RPMI8226 (cell line): Measurements from ENCODE around the gene RHBDL2.
A peak's percentile ranks its signal among the peaks of the same experiment; 100 is the strongest.
"Not testable (repeated sequence)": the region's sequence is repeated elsewhere in the genome, so short reads cannot be mapped to it uniquely, and the experiment has no call there.

ENCODE experiments used
- DNase-seq: peaks from one replicate; pipeline ENCODE4 v3.0.0-alpha.2; 2015

RHBDL2 gene, protein sequence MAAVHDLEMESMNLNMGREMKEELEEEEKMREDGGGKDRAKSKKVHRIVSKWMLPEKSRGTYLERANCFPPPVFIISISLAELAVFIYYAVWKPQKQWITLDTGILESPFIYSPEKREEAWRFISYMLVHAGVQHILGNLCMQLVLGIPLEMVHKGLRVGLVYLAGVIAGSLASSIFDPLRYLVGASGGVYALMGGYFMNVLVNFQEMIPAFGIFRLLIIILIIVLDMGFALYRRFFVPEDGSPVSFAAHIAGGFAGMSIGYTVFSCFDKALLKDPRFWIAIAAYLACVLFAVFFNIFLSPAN

DNA sequence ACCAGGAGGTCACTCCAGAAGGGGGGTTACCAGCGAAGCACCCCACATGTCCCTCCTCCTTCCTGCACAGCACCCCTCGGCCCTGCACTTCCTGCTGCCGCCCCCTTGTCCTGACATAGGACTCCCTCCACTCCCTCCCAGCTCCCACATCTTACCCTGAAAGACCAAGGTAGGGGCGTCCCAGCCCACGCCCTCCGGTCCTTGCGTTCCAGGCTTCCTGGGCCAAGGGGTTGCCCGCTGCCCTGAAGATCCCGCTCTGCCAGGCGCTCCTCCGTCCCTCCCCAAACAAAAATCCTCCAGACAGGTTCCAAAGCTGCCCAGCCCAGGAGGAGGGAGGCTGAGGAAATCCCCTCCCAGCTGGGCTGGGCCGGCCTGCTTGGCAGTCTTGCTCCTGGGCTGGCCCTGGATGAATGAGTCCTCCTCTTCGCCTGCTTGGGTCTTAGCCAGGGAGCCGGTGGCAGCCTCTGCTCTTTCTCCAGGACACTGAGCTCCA lies at the start of gene RHBDL2:
RHBDL2 (minus strand) TSS at position 304 of the 493 bp plus-strand sequence. CDS start 22,618 bp downstream, outside the sequence.
- DNase-seq = no peak

DNA sequence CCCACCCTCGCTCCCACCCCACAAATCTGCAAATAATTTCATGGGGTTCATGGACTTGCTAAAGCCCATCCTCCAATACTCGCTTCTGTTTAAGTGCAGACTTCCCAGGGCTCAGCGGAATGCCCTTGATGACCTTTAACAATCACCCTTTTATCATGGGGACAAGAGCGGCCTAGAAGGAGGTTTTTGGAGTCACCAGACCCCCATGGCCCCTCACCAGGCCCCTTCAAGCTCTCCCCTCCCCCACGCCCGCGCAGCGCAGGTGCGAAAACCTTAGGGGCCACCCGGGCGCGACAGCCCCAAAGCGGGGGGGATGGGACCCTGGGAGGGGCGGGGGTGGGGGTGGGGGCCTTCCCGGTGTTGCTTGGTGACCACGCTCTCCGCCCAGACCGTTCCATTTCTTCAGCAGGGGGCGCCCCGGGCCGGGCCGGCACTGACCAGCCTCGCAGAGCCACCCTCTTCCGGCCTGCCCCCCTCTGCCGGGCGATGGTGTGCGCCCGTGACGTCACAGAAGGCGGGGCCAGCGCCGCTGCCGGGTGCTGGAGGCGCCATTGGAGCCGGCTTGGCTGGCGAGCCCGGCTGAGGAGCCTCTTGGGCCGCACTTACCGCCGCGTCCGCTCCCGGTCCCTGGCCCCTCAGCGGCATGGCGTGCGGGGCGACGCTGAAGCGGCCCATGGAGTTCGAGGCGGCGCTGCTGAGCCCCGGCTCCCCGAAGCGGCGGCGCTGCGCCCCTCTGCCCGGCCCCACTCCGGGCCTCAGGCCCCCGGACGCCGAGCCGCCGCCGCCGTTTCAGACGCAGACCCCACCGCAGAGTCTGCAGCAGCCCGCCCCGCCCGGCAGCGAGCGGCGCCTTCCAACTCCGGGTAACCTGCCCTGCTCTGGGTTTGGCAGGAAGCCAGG lies 49.4 kb upstream of the RHBDL2 start, which contains the start of gene AKIRIN1:
AKIRIN1 (plus strand) TSS at position 539 of the 900 bp plus-strand sequence; CDS start at position 644, 105 bp downstream.
- peak; percentile 99 for DNase-seq

DNA sequence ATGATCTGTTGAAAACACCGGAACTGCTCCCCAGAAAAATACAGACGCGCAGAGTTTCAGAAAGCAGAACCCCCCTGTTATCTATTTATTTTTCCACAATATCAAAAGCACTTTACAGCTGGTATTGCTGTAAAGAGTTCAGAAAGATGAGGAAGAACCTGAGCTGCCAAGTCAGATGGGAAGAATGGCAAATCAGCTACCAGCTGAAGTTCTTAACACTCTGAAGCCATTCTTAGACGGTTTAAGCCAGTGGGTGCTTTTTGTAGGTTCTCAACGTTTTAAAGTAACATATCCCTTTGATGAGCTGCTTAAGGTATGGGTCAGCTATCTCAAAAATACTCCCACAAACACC lies 48.7 kb upstream of the RHBDL2 start:
- DNase-seq = no peak

DNA sequence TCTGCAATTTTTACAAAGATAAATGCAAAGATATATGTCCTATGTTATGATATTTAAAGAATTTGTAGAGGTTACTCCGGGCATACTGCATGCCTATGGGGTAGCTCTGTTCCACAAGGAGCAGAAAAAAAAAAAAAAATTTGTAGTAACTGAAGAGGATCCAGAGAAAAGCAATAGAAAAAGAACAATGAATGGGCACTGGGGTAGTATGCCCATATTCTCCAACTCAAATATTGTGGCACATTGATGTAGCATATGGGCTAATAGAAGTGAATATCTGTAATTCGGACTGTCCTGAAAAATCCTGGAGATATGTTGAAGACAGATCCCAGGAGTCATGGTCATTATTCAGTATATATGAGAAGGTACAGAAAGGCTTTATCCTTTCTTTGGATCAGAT lies 48.3 kb upstream of the RHBDL2 start:
- no peak for DNase-seq

DNA sequence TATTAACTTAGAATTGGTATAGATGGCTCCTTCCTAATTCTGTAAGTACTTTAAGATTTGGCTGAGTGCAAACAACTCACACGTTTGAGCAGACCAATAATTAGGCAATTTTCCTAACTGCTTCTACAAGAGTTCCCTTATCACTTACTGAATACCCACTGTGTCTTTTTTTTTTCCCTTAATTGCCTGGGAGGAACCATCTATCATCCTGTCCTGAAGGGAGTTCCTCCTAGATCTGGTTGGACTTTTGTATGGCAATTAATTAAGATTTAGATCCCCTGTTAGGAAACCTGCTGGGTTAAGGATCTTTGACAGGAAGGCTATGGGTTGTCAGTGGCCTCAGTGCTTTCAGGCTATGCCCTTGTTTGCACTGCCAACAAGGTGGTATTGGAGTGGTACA lies 37.8 kb upstream of the RHBDL2 start:
- not testable (repeated sequence) for DNase-seq

DNA sequence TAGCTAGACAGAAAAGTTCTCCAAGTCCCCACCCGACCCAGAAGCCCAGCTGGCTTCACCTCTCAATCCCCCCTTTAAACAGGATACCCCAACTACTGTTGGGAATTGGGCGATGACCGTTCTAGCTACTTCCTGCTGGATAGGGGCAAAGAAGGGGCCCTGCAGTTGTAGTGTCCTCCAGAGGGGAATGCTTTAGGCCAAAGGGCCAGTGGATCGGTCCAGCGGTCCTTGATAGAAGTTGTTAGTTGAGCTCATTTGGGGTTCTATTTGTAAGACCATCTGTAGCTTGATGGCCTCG lies 36.6 kb upstream of the RHBDL2 start:
- not testable (repeated sequence) for DNase-seq

DNA sequence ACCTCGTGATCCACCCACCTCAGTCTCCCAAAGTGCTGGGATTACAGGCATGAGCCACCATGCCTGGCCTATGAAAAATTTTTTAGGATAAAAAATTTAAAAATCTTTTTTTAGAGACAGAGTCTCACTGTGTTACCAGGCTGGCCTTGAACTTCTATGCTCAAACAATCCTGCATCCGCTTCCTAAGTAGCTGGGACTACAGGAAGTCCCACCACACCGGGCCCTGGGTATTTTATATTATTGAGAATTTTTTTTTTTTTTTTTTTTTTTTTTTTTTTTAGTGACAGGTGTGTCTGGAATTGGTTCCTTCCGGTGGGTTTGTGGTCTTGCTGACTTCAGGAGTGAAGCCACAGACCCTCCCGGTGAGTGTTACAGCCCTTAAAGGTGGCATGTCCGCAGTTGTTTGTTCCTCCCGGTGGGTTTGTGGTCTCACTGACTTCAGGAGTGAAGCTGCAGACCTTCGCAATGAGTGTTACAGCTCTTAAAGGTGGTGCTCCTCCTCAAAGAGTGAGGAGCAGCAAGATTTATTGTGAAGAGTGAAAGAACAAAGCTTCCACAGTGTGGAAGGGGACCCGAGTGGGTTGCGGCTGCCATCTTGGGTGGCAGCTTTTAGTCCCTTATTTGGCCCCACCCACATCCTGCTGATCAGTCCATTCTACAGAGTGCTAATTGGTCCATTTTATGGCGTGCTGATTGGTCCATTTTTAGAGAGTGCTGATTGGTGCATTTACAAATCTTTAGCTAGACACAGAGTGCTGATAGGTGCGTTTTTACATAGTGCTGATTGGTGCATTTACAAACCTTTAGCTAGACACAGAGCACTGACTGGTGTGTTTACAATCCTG lies 36.0 kb upstream of the RHBDL2 start:
- not testable (repeated sequence) for DNase-seq

DNA sequence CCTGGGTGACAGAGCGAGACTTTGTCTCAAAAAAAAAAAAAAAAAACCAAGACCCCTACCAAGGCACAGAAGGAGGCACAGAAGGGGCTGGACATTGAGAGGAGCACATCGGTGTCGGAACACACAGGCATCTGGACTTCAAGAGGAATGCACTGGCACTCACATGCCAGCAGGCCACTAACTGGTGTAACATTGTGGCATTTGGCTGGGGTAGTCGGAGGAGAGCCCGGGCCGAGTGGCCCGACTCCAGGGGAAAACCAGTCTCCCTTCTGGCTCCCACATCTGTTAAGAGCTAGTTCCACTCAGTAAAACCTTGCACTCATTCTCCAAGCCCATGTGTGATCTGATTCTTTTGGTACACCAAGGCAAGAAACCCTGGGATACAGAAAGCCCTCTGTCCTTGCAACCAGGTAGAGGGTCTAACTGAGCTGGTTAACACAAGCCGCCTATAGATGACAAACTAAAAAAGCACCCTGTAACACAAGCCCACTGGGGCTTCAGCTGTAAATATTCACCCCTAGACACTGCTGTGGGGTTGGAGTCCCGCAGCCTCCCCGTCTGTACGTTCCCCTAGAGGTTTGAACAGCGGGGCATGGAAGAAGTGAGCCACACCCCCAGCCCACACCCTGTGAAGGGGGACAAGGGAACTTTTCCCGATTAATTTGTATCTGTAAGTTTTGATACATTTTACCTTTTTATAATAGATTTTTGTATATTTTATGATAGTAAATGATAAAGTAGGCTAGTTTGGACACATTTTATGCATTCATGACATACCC lies 32.2 kb upstream of the RHBDL2 start:
- no peak for DNase-seq

DNA sequence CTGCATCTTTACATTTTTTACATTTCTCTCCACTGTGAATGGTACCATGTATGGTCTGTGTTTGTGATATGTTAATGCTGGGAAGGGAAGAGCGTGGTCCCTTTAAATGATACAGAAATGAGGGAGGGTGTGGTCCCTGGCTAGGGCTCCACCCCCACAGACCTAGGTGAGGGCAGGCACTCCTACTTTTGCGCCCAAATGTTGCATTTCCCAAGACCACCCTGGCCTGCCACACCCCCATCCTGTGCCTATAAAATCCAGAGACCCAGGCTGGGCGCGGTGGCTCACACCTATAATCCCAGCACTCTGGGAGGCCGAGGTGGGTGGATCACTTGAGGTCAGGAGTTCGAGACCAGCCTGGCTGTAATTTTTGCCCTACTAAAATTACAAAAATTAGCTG lies 31.5 kb upstream of the RHBDL2 start:
- not testable (repeated sequence) for DNase-seq

DNA sequence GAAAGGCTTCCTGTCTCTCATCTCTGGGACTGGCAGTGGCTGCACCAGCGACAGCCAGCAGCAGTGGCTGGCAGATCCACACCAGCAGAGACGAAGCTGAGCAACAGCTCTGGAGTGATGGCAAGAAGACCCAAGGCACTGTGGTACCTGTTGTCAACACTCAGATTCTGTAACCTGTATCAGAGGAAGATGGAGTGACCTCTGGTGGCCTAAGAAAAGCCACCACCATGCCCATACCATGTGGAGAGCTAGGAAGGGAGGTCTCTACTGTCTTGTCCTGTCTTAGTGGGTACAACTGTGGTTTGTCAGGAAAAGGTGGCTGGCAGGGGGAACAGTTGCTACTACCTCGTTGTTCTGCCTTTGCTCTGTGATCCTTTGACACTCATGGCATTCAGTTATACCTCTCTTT lies 22.5 kb upstream of the RHBDL2 start:
- peak; percentile 37 for DNase-seq

DNA sequence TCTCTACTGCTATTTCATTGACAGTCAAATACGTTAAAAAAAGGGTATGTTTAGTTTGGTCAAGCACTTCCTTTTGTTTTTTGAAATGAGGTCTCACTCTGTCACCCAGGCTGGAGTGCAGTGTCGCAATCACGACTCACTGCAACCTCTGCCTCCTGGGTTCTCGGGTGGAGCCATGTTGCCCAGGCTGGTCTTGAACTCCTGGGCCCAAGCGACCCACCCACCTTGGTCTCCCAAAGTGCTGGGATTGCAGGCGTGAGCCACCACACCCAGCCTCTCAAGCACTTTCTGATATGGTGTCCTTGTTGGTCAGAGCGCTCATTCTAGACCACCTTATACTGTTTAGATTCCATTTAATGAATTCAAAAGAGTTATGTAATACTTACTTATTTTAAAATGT lies 20.9 kb upstream of the RHBDL2 start:
- no peak for DNase-seq

DNA sequence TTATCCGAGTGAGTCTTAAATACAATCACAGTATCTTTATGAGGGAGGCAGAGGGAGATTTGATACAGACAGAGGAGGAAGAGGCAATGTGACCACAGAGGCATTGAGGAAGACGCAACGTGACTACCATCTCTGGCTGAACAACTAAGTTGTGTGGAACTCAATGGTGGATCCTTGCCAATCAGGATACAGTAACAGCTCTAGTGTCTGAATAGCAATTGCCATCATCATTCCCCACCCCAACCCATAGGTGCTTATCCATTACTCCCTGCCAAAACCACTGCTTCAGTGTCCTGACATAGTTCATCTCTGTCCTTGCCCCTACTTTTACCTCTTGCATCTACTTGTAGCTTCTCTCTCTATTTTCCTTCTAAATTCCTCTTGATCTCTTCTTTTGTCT lies 20.5 kb upstream of the RHBDL2 start:
- no peak for DNase-seq

DNA sequence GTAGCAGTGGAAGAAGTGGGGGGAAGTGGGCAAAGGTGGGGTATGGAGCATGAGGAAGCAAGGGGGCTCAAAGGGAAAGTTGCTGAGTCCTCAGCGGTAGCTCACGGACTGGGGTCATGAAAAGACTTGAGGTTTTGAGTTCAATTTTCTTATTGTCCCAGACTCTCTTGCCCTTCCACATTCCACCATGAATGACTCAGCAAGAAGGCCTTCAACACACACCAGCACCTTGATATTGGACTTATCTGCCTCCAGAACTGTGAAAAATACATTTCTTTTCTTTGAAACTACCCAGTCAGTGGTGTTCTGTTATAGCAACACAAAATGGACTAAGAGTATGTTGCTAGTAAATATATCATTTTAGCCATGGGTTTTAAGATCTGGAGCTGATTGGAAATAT lies 17.3 kb upstream of the RHBDL2 start:
- no peak for DNase-seq

DNA sequence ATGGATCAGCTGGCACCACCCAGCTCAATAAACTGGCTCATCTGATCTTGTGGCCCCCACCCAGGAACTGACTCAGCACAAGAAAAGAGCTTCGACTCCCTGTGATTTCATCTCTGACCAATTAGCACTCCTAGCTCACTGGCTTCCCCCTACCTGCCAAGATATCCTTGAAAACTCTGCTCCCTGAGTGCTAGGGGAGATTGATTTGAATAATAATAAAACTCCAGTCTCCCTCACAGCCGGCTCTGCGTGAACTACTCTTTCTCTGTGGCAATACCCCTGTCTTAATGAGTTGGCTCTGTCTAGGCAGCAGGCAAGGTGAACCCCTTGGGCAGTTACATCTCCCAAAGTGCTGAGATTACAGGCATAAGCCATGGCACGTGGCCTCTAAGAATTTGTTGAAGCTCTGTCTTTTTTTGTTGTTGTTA lies 11.8 kb upstream of the RHBDL2 start:
- DNase-seq = no peak

DNA sequence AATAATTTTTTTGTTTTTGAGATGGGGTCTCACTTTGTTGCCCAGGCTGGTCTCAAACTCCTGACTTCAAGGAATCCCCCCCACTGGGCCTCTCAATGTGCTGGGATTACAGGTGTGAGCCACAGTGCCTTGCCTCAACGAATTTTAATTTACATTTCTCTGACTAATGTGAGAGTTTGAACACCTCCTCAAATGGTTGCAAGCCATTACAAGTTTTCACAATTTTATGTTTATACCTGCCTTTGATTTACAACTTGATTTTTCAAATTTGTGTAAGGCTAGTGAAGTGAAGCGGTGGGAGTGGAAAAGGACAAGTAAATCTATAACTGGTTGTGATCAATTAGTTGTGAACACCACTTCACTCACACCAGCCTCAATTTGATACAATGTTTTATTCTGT lies 8.9 kb upstream of the RHBDL2 start:
- no peak for DNase-seq

DNA sequence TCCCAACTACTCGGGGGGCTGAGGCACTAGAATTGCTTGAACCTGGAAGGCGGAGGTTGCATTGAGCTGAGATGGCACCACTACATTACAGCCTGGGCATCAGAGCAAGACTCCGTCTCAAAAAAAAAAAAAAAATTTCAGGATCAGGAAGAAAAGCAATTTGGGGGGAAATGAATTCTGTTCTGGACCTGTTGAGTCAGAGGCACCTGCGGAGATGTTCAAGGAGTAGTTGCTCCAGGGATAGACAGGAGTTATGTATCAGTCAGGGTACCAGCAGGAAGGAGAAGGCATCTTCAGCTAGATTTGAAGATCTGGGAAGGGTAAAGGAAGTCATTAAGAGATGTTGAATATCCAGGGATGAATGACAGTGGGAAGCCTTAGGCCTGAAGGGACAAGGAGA lies 2.9 kb upstream of the RHBDL2 start:
- DNase-seq = no peak

DNA sequence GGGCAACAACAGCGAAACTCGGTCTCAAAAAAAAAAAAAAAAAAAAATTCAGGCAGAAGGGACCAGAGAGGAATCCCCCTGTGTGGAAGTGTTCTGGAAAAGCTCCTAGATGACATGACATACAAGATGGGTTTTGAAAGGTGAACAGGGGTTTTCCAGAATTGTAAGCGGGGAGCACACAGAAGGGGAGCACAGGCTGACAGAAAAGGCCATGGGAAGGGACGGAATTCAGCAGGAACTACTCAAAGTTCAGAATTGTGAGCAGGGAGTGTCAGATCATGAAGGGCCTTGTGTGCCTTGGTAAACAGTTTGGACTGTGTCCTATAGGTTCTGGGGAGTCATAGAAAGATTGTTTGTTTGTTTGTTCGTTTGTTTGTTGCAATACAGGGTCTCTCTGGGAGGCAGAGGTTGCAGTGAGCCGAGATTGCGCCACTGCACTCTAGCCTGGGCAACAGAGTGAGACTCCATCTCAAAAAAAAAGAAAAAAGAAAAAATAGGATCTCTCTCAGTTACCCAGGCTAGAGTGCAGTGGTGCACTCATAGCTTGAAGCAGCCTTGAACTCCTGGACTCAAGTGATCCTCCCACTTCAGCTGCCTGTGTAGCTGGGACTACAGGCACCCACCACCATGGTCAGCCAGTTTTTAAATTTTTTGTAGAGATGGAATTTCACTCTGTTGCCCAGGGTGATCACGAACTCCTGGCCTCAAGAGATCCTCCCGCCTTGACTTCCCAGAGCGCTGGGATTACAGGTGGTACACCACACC lies 1.2 kb upstream of the RHBDL2 start:
- DNase-seq = no peak

DNA sequence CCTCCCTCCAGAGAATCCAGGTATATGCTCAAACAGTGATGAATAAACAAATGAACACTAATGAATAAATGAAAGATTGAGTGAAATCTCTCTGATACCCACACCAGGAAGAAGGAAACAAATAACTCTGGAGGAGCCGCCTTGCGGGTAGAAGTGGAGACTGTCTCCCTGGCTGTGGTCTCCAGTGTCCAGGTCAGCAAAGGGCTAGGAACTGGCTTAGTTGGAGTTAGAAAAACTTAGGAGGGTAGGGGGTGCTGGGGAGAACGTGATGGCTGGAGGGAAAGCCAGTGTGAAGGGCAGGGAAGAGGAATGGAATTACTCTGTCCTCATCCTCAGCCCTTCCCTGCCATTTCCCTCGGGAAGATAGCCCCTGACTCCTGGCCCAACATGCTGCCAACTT lies 537 bp downstream of the RHBDL2 start:
- DNase-seq = no peak

DNA sequence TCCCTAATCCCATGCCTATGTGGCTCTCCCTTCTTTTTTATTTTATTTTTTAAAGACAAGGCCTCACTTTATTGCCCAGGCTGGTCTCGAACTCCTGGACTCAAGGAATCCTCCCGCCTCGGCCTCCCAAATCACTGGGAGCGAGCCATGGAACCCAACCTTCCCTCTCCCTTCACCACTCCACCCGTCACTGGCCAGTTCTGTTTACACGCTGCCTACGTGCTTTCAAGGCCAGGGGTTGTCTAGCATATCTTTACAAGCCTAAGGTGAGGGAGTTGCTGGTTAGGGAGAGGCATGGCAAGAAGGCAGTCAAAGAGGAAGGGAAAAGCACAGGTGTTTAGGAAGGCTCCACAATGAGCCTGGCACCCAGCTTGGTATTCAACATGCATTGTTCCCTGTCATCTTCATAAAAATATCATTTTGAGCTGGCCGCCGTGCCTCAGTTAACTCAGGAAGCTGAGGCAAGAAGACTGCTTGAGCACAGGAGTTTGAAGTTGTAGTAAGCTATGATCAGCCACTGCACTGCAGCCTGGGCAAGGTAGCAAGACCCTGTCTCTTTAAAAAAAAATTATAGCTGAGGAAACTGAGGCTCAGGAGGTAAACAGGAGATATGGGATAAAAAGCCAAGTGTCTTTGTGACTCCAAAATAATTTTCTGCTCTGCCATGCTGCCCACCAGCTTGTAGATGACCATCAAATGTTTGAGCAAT lies 1.1 kb downstream of the RHBDL2 start:
- no peak for DNase-seq

DNA sequence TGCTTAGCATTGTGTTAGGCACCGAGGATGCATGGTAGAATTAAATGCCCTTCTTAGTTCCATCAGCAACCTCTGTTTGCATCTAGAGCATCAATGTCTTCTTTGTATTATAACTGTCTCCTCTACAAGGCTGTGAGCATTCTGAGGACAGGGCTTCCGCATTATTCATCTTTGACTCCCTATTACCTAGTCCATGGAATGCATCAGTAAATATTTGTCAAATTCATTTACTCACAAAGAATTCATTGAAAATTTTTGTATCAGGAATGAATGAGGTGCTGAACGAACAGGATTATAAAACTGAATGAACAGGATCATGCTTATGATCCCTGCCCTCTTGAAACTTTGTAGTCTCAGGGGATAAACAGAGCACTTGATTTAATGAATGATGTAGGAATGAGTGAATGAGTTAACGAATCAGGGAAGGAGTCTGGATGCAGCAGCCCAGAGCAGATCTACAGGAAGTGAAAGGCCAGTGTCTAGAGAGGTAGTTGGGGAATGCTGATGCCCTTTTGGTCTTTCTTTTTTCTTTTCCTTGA lies 2.8 kb downstream of the RHBDL2 start:
- no peak for DNase-seq

DNA sequence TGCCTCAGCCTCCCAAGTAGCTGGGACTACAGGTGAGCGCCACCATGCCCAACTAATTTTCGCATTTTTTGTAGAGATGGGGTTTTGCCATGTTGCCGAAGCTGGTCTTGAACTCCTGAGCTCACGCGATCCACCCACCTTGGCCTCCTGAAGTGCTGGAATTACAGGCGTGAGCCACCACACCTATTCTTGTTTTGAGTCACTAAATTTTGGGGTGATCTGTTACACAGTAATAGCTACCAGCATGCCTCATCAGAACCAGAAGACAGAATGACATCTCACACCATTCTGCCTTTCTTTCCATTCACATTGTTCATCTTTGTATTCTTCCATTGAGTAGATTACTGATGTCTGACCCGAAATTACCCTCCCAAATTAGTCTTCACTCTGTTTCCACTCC lies 9.1 kb downstream of the RHBDL2 start:
- no peak for DNase-seq
